HG02885 (cell line): Measurements from ENCODE around the gene ZNF831.
A peak's percentile ranks its signal among the peaks of the same experiment; 100 is the strongest.

ENCODE experiments used
- ATAC-seq: cut with Tn5 transposase; IDR thresholded peaks from one replicate; pipeline ENCODE4 v1.9.1; 2021; ENCODE audit warnings: mild to moderate bottlenecking; ENCODE audit not compliant: unreplicated experiment, poor library complexity

Gene ZNF831

GRCh38 chr20:59163631-59164530, at the start of gene ZNF831:
Gene ZNF831 (plus strand): TSS chr20:59163821. CDS start chr20:59191020, 27,199 bp downstream.
- peak; percentile 48 for ATAC-seq

DNA sequence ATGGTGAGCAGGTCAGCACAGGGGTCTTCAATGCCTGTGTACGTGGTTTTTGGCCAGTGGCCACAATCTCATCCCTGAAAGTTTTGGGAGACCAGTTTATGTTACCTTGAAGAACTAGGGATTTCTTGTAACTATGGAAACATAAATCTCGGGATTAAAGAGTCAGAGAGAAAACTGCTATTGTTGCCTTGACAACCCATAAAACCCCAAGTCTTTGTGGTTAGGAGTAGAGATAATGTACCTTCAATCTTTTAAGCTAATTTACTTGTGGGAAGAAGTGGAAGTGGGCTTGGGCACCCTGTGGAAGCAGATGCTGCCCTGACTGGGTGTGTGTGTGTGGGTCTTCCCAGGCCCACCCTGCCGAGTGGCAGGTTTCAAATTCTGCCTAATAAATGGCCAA, 46.1 kb upstream of the ZNF831 start:
- no peak for ATAC-seq

DNA sequence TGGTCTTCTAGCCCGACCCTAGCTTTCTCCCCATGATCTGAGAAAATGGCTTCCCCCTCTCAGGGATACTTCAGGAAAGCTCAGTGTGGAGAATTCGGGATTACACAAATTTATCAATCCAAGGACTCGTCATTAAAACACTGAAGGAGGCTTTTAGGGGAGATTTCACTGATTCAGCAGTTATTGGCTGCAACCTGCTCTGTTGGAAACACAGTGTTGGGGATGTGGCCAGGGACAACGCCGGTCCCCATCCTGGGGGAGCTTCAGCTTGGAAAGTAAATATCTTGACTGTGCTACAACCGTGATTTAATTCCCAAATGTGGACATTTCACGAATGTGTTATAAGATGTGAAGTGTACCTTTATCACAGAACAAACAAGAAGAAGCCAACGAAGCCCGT, 44.8 kb upstream of the ZNF831 start:
- ATAC-seq = no peak

GRCh38 chr20:59120491-59120890, 43.1 kb upstream of the ZNF831 start:
- no peak for ATAC-seq

DNA sequence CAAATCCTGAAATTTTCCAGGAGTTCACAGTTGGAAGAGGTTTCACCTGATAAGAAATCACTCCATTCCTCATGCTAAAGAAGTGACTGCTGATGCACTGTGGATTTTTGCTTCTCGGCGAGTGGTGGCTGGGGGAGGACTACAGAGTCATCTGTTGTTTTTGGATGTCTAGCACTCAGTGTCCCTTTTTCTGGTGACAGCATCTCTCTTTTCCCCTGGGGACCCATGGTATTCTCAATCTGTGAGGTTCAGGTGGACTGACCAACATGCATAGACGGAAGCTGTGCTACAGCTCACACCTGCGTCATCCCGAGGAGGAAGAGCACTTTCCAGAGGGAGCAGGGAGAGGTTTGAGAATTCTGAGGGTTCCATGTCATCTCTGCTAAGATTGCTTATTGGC, 42.7 kb upstream of the ZNF831 start:
- no peak for ATAC-seq

- no peak for ATAC-seq
Observed at GRCh38 chr20:59121714-59122565, 41.7 kb upstream of the ZNF831 start.

DNA sequence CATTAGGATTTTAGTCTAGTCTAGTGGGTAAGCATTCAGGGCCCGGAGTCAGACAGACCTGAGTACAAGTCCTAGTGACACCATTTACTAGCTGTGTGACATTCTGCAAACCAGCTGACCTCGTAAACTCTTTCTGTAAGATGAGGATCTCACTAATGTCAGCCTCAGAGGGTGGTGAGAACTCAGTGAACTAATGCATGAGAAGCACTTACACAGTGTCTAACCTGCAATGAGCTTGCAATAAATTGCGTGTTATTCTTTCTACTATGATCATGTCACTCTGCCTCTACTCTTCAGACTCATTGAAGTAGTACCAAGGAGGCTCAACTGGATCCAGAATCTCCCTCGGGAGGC, 41.1 kb upstream of the ZNF831 start:
- ATAC-seq = no peak

- ATAC-seq = no peak
Observed at GRCh38 chr20:59123011-59123677, 40.5 kb upstream of the ZNF831 start.

DNA sequence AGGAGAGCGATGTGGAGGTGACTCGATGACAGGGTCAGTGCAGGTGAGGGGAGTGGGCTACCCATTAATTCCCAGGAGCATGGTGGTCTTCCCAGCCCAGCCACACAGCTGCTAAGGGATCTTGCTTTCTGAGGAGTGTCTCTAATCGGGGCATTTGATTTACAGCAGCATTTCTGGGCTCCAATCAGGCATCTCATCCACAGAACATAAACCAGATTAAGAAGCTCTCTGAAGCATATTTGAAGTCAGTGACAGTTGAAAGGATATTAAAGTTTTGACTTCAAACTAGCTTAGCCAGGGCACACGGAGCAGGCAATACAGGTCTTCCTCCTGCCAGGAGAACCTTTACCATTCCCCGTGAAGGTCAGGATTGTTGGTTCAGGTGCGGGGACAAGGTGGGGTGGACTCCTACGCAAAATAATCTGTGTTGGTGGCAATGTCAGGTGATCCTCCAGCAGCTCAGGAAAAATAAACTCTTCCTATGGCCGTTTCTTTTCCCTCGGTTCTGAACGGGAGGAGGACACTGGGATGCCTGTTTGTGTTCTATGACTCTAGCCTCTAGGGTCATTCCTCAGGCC, 39.9 kb upstream of the ZNF831 start:
- ATAC-seq = no peak

- ATAC-seq = no peak
Observed at GRCh38 chr20:59124296-59125029, 39.2 kb upstream of the ZNF831 start.

DNA sequence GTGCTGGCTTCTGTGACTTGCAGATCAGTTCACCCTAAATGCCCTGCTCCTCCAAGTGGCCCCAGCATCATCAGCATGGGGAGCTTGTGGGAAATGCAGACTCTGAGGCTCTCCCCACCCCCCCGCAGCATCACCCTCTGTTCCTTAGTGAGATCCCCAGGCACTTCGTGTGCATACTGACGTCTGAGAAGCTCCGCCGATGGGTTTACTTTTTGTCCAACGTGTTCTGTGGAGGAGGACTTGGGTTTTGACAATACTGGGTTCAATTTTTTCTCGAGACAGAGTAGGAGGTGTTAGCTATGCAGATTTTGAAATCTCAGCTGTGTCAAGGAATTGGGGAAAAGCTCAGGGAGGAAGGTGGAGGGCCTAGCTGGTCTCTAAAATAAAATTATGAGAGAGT, 38.3 kb upstream of the ZNF831 start:
- no peak for ATAC-seq

DNA sequence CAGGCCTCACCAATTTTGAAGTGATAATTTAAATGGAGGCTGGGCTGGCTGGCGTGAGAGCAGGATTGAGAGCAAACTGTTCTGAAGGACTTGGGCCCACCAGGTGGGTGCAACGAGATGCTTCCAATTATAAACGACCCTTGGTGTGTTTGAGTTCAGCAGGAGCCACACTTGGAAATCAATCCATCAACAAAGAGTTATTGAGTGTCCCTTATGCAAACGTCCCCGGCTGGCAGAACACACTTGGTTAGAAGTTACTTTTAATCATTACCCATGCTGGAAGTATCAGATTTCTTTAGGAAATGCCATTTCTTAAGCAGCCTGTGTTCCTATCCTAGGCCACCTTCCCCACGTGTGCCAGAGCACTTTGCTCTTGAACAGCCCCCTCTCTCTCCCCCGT, 37.8 kb upstream of the ZNF831 start:
- ATAC-seq = no peak

GRCh38 chr20:59127839-59128238, 35.8 kb upstream of the ZNF831 start:
- ATAC-seq = no peak

GRCh38 chr20:59131551-59132285, 31.9 kb upstream of the ZNF831 start:
- no peak for ATAC-seq

DNA sequence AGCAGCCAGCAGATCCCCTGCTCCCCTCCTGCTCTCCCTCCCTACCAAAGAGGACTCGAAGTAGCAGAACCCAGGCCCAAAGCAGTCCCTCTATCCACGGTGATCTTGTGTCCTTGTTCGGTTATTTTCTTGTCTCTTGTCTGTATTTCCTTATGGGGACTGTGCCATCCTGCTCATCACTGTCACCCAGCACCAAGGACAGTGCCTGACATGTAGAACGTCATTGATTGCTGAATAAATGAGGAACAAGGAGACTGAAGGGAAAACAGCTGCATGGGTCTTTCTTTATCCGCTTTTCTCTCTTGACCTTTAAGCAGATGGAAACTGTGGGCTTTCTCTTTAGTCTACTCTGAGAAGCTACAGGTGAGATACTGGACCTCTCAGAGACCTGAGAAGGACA, 29.4 kb upstream of the ZNF831 start:
- ATAC-seq = no peak

DNA sequence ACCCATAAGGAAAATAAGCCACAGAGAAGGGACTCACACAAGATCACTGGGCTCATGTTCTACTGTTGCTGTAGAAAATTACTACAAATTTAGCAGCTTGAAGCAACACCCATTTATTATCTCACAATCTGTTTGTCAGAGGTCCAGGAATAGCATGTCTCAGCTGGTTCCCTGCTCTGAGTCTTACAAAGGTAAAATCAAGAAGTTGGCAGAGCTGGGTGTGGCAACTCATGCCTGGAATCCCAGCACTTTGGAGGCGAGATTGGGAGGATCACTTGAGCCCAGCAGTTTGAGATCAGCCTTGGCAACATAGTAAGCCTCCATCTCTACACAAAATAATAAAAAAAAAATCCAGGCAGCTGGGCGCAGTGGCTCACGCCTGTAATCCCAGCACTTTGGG, 28.5 kb upstream of the ZNF831 start:
- no peak for ATAC-seq

DNA sequence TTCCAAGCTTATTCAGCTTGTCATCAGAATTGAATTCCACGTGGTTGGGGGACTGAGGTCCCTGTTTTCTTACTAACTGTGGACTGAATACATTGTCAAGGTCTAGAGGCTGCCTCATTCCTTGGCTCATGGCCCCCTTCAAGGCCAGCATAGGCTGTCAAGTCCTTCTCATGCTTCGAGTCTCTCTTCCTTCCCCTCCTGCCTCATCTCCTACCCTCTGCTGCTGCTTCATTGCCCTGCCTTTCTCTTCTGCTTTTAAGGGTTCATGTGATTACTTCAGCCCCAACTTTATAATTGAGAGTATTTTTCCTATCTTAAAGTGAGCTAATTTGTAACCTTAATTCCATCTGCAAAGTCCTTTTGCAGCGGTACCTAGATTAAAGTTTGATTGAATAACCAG, 27.6 kb upstream of the ZNF831 start:
- no peak for ATAC-seq

GRCh38 chr20:59137532-59137931, 26.1 kb upstream of the ZNF831 start:
- ATAC-seq = no peak

GRCh38 chr20:59138114-59138748, 25.4 kb upstream of the ZNF831 start:
- no peak for ATAC-seq
